22Rv1 (cell line): ENCODE data around the gene ESR1.

Experiments used
- CTCF ChIP-seq: fragments of 450-650 bp; IDR thresholded peaks from 2 replicates; pipeline ENCODE4 v1.5.1; 2017; ENCODE audit warnings: mild to moderate bottlenecking
- ZFX ChIP-seq: fragments of 450-650 bp; IDR thresholded peaks from 2 replicates; pipeline ENCODE4 v1.6.1; 2017; ENCODE audit warnings: antibody characterized with exemption, borderline replicate concordance

- TF ChIP-seq CTCF, result no peak
- TF ChIP-seq ZFX, result no peak
Measured at GRCh38 chr6:152093711-152094110, 286.2 kb downstream of the ESR1 start.
